Measurements from ENCODE around the gene TRRAP.
"Not testable (repeated sequence)": the region's sequence is repeated elsewhere in the genome, so short reads cannot be mapped to it uniquely, and the experiment has no call there.

Gene TRRAP

DNA sequence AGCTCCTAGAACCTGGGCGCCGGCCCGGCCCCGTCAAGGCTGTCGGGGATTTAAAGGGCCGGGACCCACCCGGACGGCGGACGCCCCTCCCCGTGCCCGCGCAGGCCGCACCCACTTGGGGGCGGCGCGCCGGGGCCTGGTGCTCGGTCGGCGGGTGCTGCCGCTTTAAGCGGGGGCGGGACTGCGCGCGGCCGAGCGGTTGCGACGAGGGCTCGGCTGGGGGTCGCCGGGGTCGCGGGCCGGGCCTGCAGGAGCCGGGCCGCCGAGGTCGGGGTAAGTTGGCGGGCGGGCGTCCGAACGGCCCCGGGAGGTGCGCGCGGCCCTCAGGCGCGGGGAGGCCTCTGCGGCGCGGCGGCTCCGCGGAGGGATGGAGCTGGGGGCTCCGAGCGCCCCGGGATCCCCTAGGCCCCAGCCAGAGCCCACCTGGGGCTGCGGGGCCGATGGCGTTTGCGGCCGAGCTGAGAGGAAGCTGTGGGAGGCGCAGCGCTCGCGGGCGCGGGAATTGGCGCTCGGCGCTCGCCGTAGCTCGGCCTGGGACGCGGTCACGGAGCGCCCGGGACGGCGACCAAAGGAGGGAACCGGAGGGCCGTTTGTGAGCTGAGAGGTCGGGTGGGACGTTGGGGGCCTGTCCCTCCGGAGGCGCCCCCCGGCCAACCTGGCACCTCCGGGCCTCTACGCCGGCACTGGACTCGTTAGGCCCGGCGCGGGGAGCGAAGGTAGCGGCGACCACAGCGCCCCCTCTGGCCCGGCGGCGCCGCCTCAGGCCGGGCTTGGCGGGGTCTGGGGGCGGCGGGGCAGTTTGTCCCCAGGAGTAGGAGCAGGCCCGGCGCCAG is at the start of gene TRRAP:
Gene TRRAP, plus strand, starts transcription at position 168 of the 833 bp plus-strand sequence. CDS start 2,619 bp downstream, outside the sequence.
- peak; percentile 71 for DNase-seq (ENCODE audit: low spot score)

DNA sequence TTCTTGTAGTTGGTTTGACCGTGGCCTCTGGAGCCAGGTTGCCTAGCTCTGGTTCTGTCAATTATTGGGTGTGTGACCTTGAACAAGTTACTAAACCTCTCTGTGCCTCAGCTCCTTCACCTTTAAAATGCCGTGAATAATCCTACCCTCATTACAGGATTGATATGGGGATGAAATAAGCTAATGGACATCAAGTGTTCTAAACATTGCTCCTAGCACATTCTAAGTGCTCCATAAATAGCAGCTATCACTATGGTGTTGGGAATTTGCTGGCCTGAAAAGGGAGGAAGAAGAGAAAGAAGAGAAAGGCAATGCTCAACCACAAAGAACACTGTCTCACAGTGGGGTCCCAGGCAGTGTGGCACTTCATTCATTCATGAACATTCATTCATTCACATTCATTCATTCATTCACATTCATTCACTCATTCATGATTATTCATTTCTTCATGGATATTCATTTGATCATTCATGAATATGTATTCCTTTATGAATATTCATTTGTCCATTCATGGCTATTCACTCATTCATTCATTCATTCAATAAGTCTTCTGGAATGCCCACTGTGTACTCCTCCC is 47.3 kb upstream of the TRRAP start:
- DNase-seq (ENCODE audit: low spot score), result no peak

DNA sequence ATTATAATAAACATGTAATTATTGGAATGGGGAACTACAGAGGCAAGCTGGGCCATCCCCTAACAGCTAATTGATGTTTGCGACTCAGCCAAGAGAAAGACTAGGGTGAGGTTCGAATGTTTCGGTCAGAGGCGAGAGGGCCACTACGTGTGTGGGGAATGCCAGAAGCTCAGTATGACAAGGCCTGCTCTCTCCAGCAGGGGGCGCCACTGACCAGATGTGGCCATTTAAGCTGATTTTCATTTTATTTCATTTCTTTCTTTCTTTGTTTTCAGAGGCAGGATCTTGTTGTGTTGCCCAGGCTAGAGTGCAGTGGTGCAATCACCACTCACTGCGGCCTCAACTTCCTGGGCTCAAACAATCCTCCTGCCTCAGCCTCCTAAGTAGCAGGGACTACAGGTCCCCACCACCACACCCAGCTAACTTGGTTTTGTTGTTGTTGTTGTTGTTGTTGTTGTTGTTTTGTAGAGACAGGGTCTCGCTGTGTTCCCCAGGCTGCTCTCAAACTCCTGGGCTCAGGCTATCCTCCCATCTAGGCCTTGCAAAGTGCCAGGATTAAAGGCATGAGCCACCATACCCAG is 46.6 kb upstream of the TRRAP start:
- no peak for DNase-seq (ENCODE audit: low spot score)

DNA sequence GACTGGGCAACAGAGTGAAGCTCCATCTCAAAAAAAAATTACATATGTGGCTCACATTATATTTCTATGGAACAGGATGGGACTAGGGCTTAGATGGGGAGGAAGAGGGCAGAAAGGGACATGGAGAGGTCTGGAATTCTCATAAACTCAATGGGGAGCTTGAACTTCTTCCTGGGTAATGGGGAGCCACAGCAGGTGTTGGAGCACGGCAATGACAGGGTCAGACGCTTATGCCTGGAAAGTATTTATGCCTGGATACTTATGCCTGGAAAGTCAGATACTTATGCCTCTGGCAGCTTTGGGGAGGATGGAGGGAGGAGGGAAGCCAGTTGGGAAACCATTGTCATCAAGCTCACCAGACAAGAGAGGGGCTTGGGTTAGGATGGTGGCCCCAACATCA is 45.3 kb upstream of the TRRAP start:
- no peak for DNase-seq (ENCODE audit: low spot score)

DNA sequence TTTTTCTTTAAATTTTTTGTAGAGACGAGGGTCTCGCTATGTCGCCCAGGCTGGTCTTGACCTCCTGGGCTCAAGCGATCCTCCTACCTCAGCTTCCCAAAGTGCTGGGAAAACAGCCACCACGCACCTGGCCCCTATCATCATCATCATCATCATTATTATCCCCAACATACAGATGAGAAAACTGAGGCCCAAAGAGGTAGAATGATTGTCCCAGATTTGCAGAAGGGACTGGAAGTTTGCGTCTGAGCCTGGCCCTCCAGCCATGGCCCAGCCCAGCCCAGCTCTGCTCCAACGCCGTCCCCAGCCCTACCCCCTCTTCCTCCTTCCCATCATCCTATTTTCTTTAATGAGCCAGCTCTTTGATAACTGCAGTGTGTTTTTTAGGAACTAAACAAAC is 43.4 kb upstream of the TRRAP start:
- no peak for DNase-seq (ENCODE audit: low spot score)

DNA sequence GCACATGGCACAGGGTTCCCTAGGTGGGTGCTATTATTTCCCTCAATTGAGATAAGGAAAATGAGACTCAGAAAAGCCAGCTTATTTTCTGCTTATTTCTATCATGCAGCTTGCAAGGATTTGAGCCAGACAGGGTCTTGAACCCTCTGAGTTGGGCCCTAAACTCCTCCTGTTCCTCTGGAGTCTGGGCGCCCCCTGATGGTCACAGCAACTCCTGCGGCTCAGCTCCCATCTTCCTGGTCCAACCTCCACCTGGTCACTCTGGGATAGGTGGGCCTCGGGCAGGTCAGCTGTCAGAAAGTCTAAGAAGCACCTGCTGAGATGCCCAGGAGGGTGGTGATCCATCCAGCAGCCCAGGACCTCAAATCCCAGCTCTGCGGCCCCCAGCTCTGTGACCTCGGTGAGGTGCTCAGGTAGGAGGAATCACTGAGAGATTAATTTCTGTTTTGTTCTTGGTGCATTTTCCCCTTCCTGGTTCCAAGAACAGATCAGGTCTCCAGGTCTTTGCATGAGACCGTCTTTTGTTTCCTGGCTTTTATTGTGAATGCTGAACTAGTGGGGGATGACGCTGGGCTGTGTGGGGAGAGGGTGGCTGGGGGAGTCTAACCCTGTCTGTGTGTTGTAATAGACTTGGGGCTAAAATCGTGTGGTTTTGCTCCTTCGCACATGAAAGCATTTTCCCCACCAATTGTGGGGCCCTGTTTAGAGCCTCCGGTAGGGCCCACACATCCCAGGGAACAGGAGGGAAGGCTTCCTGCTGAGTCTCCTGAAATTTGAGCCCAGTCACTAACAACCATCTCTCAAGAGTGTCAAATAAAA is 41.3 kb upstream of the TRRAP start:
- DNase-seq (ENCODE audit: low spot score), result peak; percentile 73

DNA sequence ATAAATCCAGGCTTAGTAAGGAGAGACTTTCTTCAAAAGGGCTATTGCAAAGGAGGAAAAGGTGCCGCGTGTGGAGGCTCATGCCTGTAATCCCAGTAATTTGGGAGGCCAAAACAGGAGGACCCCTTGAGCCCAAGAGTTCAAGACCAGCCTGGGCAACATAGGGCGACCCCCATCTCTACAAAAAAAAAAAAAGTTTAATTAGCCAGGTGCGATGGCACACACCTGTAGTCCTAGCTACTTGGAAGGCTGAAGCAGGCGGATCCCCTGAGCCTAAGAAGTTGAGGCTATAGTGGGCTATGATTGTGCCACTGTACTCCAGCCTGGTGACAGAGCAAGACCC is 40.7 kb upstream of the TRRAP start:
- DNase-seq (ENCODE audit: low spot score), result no peak

DNA sequence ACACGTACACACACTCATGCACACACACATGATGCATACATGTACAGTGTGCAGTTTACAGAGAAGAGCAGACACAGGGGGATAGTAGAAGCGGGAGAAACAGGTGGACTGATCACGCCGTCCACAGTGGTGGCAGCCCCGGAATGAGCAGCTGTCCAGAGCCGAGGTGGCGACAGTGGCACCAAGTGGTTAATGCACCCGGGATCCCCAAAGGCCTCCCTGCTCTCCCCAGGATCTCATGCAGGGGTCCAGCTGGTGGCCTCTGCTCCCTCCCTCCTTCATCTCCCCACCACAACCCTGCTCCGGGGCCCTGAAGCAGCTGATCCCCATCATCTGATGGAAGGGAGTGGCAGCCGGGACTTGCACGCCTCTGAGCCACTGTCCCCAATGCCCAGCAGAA is 38.2 kb upstream of the TRRAP start:
- DNase-seq (ENCODE audit: low spot score), result no peak

DNA sequence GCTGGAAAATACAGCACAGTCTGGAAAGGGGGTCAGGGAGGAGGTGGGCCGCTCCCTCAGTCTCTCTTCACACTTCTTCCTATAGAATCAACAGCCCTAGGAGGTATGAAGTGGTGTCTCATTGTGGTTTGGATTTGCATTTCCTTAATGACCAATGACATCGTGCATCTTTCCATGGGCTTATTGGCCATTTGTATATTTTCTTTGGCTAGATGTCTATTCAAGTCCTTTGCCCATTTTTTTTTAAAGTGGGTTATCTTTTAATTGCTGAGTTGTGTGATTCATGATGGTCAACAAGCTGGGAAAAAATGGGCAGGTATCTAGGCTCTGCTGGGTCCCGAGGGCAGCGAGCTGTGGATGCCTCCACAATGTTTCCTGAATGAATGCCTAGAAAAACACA is 37.6 kb upstream of the TRRAP start:
- DNase-seq (ENCODE audit: low spot score), result no peak

DNA sequence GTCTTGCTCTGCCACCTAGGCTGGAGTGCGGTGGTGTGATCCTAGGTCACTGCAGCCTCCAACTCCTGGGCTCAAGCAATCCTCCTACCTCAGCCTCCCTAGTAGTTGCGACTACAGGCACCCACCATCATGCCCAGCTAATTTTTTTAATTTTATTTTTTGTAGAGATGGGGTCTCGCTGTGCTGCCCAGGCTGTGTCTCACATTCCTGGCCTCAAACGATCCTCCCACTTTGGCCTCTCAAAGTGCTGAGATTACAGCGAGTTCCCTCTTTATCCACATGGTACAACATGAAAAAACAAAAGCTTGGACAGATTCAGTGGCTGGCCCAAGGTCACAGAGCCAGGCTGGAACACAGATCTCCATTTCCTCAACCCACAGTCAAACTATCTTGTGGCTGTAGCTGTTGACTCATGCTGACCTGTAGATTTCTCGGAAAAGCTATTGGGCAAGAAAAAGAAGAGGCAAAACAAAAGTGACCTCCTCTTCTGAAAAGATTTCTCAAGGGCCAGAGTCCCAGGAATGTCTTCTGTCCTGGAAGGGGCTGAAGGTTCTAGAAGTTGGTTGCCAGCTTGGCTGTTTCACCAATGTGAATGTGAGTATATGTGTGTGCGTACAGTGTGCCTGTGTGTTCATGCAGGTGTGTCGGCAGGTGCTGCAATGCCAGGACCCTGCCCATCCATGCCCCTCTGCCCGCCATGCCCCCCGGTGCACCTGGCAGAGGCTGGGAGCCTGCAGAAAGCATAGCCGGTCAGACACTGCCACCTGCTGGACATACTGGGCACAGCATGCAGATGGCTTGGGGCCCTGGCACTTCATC is 36.9 kb upstream of the TRRAP start:
- DNase-seq (ENCODE audit: low spot score), result peak; percentile 54

DNA sequence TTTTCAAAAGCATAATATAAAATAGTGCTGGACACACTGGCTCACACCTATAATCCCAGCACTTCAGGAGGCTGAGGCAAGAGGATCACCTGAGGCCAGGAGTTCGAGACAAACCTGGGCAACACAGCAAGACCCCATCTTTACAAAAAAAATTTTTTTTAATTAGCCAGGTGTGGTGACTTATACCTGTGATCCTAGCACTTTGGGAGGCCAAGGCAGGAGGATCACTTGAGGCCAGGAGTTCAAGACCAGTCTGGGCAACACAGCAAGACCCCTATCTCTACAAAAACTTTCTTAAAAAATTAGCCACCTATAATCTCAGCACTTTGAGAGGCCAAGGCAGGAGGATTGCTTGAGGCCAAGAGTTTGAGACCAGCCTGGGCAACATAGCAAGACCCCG is 35.8 kb upstream of the TRRAP start:
- not testable (repeated sequence) for DNase-seq (ENCODE audit: low spot score)

DNA sequence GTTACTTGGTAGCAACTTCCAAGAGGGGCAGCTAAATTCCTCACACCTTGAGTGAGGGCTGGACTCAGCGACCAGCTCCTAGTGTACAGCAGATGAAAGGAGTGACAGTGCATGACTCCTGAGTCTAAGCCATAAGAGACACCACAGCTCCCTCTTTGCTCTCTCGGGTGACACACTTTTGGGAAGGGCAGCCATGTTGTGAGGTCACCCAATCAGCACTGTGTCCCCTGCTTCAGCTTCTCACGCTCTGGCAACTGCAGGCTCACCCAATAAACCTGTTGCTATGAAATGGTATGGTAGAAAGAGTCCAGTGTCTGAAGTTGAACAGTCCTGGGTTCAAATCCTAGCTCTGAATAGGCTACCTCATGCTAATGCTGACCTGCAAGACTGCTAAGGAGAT is 29.4 kb upstream of the TRRAP start:
- DNase-seq (ENCODE audit: low spot score), result no peak

DNA sequence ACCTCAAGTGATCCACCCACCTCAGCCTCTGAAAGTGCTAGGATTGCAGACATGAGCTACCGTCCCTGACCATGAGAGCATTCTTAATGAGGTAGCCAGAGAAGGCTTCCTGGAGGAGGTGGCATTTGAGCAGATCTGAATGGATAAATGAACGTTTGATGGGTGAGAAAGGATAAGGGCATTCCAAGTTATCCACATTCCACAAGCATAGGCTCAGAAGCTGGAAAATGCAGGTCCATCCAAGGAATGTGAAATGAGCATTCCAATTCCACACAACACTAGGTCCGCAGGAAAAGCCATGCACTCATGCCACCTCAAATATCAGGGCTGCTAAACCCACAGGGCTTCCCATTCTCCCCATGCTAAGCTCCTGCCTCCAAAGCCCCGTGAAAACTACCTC is 25.5 kb upstream of the TRRAP start:
- DNase-seq (ENCODE audit: low spot score), result no peak

DNA sequence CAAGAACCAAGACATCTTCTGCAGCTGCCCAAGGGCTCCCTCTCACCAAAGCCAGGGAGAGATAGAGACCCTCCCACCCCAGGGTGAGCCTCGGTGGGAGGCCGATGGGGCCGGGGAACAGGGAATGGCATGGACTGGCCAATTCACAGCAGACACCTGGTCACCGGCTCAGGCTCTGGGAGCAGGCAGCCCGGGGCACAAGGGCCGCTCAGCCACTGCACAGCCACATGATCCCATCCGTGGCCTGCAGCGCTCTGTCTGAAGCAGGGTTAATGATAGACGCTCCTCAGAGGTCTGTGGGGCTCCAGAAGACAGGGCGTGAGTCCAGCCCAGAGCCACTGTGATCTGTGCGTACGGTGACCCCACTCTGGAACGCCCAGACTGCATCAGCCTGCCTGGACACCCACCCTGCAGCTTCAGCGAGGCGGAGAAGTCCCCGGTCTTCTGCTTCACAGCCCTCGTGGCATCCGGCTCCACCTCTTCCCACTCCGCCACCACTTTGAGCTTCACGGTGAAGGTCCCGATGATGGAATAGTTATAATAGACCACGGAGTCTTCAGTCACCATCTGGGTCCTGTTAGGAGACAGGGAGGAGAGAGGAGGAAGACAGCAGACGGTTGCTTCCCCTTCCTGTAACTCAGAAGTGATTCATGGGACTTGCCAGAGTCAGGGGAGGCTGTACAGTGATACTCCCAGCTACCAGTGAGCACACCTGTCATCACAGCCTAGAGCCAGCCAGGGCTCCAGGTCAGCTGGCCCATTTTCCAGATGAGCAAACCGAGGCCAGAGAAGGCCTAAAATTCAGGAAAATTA is 22.5 kb upstream of the TRRAP start:
- DNase-seq (ENCODE audit: low spot score), result no peak

DNA sequence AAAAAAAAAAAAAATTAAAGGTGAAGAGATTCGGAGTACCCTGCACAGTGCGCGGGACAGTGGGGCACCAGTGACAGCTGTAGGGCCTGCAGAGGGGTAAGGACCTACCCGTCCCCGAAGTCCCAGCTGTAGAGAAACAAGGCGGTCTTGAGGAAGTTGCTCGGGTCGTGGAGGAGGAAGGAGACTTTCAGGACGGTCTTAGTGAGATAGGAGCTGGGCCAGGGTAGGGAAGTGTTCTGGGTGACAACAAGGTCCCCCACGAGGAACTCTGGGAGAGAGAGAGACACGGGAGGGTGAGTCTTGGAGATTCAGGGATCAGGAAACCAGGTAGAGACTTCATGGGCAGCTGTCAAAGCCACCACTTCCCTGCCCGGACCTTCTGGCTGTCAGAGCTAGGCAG is 18.3 kb upstream of the TRRAP start:
- DNase-seq (ENCODE audit: low spot score), result no peak

DNA sequence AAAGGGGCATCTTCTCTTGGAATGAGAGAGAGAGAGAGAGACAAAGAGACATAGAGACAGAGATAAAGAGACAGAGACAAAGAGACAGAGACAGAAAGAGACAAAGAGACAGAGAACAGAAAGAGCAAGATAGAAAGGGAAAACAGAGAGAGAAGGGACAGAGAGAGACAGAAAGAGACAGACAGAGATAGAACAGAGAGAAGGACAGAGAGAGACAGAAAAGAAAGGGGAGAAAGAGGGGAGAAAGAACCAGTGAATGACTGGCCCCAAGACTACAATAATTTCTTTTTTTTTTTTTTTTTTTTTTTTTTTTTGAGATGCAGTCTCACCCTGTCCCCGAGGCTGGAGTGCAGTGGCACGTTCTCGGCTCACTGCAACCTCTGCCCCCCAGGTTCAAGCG is 16.1 kb upstream of the TRRAP start:
- DNase-seq (ENCODE audit: low spot score), result no peak

DNA sequence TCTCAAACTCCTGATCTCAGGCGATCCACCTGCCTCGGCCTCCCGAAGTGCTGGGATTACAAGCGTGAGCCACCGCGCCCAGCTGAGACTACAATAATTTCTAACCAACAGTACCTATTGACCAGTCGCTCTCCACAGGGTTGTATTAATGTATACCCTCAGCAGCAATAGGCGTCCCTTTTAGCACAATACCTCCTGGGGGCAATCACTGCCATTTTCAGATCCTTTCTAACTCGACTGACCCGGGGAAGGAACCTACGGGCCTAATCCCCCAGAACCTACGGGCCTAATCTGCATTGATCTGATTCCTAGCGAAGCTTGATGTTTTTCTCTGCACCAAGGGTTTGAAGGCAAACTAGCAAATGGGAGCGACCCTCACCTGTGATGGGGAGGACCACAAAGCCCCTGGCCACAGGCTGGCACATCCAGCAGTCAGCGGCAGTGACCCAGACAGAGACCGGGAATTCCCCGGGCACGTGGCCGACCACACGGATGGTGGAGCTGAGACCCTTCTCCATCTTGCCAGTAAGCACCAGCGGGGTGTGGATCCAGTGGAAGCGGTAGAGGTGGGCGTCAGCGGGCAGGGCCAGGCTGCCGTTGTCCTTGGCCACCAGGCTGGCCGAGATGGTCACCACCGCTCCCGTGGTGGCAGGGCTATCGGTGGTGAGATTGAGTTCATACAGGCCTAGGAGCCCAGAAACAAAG is 15.5 kb upstream of the TRRAP start:
- DNase-seq (ENCODE audit: low spot score), result no peak

DNA sequence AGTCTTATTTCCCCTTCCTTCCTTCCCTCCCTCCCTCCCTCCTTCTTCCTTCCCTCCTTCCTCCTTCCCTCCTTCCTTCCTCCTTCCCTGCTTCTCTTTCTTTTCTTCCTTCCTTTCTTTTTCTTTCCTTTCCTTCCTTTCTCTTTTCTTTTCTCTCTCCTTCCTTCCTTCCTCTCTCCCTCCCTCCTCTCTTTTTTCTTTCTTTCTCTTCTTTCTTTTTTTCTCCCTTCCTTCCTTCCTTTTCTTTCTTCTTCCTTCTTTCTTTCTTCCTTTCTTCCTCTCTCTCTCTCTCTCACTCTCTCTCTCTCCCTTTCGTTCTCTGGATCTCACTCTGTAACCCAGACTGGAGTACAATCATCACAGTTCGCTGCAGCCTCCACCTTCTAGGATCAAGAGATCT is 14.7 kb upstream of the TRRAP start:
- DNase-seq (ENCODE audit: low spot score), result no peak

DNA sequence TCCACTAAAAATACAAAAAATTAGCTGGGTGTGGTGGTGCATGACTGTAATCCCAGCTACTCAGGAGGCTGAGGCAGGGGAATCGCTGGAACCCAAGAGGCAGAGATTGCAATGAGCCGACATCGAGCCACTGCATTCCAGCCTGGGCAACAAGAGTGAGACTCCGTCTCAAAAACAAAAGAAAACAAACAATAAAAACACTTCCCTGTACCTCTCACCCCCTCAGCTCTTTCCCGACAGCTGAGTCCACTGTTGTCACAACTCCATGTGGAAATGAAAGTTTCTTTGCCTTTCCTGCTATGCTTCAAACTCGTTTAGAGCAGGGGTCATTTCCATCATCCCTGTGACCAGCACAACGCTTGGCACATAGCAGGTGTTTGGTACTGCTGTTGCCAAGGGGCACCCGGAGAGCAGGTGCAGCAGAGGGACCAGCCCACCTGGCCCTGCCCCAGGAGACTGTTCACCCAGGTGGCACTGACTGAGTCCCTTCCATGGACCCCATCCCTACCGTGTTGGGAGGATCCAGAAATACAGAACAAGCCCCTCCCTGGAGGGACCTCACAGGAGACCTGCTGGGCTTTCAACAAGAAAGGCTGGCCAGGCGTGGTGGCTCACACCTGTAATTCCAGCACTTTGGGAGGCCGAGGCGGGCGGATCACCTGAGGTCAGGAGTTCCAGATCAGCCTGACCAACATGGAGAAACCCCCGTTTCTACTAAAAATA is 13.4 kb upstream of the TRRAP start:
- no peak for DNase-seq (ENCODE audit: low spot score)

DNA sequence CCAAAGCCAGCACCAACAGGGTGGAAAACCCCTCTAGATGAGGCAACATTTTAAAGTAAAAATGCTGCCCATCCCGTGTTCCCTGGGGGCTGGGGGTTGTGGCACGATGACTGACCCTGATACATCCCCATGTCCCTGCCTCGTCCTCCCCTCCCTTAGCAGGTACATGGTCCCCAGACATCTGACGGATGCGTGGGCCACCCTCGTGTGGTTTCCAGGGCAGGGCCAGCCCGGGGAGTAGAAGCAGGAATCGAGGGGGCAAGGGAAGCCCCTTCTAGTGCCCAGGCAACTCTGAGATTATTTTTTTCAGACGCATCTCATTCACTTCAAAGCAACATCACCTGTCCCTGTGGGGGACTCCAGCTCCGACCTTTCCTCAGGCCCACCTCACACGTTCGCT is 12.0 kb upstream of the TRRAP start:
- DNase-seq (ENCODE audit: low spot score), result no peak

Measured in SW480 (cell line).